ENCODE results near the gene ANKRD63.

DNA sequence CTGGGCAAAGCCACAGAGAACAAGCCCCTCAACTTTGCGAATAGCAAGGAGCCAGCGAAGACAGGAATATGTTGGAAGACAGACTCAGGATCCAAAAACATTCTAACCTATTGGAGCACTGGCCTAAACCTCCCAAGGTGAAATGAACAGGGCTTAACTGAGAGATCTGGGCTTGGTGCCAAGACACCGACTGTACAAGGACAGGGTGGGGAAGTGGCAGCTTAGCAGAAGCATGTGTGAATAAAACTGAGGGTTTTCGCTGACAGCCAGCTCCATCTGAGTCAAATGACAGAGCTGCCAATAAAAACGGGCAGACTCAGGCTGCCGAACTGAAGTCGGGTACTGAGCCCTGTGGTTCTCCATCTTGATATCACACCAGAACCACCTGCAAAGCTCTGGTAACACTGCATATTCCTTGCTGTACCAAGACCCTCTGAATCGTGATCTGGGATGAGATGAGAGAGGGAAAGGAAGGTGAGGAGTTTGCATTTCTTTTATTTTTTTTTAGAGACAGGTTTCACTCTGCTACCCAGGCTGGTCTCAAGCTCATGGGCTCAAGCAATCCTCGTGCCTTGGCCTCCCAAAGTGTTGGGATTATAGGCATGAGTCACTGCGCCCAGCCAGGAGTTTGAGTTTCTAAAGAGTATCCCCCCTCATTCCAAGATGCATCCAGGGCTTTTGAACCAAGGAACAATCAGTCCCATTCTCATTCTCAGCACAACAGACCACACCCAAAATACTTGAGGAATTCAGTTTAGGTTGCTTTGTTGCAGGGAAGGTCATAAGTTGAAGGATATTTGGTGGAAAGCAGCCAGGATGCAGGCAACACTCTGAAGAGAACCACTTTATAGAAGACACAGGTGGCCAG lies 30.9 kb upstream of the ANKRD63 start:
- TF ChIP-seq POLR2A (IDR thresholded peaks at IDR 0.05), result no peak
- TF ChIP-seq, protein P1, sequence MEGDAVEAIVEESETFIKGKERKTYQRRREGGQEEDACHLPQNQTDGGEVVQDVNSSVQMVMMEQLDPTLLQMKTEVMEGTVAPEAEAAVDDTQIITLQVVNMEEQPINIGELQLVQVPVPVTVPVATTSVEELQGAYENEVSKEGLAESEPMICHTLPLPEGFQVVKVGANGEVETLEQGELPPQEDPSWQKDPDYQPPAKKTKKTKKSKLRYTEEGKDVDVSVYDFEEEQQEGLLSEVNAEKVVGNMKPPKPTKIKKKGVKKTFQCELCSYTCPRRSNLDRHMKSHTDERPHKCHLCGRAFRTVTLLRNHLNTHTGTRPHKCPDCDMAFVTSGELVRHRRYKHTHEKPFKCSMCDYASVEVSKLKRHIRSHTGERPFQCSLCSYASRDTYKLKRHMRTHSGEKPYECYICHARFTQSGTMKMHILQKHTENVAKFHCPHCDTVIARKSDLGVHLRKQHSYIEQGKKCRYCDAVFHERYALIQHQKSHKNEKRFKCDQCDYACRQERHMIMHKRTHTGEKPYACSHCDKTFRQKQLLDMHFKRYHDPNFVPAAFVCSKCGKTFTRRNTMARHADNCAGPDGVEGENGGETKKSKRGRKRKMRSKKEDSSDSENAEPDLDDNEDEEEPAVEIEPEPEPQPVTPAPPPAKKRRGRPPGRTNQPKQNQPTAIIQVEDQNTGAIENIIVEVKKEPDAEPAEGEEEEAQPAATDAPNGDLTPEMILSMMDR (IDR thresholded peaks at IDR 0.05), result no peak
